Activated gamma-delta T cell treated with Interleukin-2 at 50 U/mL for 16 hours (primary cell): ENCODE data around the gene DNAJC18.
A peak's percentile ranks its signal among the peaks of the same experiment; 100 is the strongest.
"Not testable (repeated sequence)": the region's sequence is repeated elsewhere in the genome, so short reads cannot be mapped to it uniquely, and the experiment has no call there.

Experiments
- DNase-seq: peaks from one replicate; pipeline ENCODE4 v3.0.0-alpha.2; 2020

DNAJC18 gene

DNA sequence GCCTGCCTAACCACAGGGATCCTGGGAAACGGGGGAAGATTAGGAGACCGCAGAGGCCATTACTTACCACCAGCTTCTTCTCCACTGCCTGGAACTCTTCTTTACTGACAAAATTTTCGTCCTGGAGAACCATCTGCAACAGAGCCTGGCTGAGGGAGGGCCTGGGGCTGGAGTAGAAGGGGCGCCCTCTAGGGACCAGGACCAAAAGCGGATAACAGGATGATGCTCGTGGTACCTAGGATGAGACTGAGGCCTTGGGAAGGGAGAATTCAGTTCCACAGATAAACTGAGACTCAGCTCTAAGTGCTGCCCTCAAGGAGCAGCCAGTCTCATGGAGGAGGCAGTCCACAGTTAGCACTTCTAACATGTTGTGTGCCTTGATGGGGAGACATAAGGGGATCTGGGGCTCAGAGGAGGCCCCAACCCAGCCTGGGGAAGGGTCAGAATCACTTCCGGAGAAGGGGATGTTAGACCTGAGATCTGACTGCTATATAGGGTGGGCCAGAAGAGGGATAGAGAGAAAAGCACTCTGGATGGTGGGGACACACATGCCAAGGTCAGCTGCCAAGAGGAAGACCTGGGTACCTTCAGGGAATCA is 36.7 kb downstream of the DNAJC18 start:
- DNase-seq = no peak

- no peak for DNase-seq
Measured at GRCh38 chr5:139401546-139401945, 37.8 kb downstream of the DNAJC18 start.

DNA sequence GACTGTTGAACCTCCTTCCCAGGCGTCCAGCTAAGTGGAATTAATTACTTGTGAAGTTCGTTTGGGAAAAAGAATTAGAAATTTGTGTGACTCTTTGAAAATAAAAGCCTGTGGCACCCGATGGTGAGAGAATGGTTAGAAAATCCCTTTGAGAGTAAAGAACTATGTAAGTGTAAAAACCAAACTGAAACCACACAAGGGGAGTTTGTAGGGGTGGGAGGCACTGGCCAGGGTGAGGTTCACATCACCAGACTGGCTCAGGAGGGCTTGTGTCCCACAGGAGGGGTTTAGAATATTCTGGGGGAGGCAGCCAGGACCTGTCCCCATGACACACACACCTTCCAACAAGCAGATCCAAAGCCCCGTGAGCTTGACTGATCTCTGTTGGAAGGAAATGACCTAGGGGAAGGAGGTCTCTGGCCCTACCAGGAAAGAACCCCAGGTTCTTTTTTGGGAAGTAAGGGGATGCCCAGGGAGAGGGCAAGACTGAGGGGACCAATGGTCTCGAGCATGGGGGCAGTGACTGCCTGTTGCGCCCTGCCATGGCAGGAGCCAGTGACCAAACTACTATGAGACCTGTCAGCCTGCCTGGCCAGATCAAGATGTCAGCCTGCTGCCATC is 39.7 kb downstream of the DNAJC18 start:
- no peak for DNase-seq

- DNase-seq = no peak
Measured at GRCh38 chr5:139397921-139398320, 41.4 kb downstream of the DNAJC18 start.

- no peak for DNase-seq
Measured at GRCh38 chr5:139396691-139397090, 42.6 kb downstream of the DNAJC18 start.

- no peak for DNase-seq
Measured at GRCh38 chr5:139395844-139396640, 43.3 kb downstream of the DNAJC18 start.

DNA sequence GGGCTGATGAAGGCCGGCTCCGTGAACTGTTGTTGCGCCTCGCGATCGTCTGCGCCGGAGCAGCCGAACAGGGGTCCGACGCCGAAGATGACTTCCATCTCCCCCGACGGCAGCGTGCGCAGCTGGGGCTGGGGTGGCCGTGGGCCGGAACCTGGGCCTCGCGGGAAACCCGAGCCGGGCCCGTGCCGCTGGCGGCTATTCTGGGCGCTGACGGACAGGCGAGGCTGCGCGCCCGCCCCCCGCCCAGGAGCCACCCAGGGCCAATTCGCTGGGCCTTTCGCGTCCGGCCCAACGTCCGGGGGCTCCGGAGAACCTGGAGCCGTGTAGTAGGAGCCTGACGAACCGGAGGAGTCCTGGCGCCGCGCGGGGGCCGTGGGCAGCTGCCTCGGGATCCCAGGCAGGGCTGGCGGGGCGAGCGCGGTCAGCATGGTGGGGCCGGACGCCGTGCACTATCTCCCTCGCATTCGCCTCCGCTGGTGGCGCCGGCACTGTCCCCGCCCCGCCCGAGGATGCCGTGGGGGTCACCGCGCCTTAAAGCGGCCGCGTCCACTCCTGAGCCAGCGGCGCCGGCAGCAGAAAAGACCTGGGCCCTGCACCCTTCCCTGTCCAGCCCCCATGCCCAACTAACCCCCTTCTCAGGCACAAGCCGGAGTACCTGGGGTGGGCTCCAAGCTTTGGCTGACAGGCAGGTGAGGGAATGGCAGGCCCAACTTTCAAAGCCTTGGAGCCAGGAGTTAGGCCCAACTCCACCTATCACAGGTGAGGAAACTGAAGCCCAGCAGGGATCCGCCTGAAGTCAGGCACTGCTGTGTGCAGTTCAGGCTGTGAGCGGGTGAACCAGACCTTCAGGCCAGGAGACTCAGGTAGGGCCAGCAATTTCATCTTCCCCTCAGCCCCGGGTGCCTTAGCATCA is 44.4 kb downstream of the DNAJC18 start, which contains the start of gene PROB1:
Gene PROB1, minus strand, starts transcription at position 451 of the 913 bp plus-strand sequence. Its CDS starts 23 bp downstream, at position 428.
- no peak for DNase-seq

GRCh38 chr5:139394123-139394653 is 45.1 kb downstream of the DNAJC18 start:
- DNase-seq = peak; percentile 56

DNA sequence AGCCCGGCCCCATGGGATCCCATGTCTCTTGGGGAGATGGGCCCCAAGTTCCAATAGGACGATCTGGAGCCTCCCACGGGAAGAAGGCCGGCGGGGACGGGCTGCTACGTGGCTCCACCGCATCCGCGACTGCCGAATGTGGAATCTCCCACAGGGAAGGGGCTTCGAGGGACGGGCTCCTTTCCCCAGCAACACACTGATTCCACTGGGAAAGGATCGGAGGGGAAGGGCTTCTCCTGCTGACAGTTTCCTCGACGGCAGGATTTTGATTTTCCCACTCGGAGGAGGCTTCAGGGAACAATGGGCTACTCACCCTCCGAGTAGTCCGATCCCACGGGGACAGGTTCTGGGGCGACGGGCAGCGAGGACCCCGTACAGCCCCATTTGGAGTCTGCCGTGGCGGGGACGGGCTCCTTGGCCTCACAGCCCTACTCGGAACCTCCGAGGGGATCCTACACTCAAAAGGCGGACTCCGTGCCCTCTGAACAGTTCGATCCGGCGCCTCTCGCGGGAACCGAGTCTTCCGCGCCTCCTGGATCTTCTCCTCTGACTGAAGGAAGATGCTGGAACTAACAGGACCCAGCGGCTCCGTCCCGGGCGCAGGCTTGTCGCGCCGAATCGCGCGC is 45.7 kb downstream of the DNAJC18 start:
- DNase-seq = no peak

GRCh38 chr5:139392678-139393496 is 46.4 kb downstream of the DNAJC18 start:
- peak; percentile 75 for DNase-seq

DNA sequence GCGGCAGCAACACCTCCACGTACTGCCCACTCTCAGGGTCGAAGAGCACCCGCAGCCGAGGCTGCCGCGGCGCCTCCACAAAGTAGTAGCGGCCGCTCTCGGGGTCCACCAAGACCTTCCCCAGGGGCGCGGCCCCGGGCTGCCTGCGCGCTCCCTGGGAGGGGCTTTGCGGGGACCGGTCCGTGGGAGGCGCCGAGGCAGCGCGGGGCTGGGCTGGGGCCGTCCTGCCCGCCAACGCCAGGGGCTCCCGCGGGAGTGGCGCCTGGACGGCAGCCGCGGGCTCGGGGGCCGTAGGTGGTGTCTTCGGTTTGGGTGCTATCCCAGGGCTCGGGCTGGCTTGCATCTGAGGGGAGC is 47.0 kb downstream of the DNAJC18 start:
- no peak for DNase-seq

DNA sequence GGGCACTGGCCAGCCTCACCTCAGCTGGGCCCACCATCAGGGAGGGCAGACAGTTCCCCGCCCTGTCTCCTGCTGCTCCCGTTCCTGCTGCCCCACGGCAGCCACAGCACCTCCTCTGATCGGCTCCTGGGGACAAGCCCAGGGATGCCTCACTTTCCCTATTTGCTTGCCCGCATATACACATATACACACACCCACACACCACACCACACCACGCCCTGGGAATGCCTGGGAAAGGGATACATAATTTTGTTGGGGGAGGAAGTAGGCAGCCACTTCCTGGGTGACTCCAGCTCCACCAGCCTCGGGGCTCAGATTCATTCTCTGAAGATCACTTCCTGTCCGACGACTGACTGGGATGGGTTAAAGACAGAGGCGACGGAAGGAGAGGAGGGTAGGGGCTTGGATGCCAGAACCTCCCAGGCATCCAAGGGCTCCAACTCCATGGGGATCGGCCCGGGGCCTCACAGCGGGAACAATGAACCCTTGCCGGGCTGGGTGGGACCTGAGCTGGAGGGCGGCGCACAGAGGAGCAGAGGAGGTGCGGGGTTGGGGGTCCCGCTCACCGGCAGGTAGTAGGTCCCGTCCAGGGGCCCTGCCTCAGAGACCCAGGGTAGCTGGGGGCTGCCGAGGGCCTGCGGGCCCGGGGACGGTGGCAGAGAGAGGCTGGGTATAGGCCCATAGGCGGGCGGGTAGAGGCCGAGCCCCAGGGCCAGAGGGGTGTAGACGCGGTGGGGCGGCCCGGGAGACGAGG is 47.6 kb downstream of the DNAJC18 start:
- DNase-seq = no peak

DNA sequence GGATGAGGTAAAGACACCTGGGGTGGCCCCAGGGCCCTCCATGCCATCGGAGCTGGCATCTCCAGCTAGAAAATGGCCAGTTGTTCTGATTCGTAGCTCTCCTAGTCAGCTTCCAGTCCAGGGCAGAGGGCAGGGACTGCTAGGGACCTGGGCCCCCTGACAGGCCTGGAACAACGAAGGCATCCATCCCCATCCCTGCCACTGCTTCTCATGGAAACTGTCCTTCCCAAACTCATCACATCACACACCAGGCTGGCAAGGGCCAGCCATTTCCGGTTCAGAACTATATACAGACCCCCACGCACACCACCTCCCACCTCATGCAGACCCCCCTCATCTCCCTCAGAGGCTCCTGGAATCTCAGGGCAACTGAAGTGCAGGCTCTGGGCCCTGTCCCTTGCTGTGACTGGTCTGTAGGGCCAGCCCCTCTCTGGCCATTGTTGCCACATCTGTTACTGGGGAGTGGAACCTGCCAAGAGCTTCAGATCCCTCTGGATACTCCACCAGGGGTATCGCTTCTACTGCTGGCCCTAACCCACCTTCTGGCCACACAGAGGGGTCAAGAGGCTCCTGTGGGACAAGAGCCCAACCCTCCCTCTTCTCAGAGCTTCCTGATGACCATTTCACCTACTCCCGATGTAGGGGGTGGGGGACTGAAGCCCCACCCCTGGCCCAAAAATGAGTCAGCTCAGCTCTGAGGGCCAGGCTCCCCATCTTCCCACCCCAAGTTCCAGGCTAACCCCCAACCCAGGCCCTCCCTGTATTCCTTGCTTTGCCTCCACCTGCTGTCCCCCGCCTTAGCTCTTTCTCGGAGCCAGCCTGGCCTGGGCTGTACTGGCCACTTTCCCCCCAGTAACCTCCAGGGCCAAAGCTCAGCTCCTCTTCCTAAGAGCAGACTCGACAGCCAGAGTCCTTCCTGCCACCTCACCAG is 48.4 kb downstream of the DNAJC18 start:
- DNase-seq = no peak

GRCh38 chr5:139389701-139390638 is 49.4 kb downstream of the DNAJC18 start, which contains the start of gene MZB1:
MZB1 (minus strand) TSS chr5:139389913; CDS start chr5:139389856, 57 bp downstream.
- peak; percentile 71 for DNase-seq

GRCh38 chr5:139388198-139388821 is 51.0 kb downstream of the DNAJC18 start:
- no peak for DNase-seq

DNA sequence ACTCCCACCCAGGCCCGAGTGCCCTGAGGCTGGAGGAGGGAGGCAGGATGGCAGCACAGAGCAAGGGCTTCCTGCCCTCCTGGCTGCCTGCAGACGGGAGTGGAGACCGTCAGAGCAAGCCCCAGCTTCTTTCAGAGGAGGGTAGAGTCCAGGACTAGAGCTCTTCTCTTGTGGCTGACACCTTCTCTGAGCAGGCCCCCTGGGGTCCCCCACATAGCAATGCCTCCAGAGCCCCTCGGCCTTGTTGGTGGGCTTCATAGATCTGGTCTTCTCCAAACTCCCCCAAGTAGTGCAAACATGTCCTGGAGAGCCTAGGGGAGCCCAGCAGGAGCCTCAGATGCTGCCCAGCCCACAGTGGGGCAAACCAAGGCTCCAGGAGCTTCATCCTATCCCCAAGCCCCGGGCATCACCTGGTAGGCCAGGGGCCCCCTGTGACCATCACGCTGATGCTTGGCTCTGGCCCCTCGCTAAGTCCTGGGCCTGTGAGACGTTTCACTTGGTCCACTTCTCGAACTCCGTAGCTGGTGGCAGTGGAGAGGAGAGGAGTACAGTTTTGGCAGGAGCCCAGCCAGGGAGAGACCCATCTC is 51.6 kb downstream of the DNAJC18 start:
- DNase-seq = no peak

- DNase-seq = not testable (repeated sequence)
Measured at GRCh38 chr5:139386956-139387355, 52.4 kb downstream of the DNAJC18 start.
